Measurements from ENCODE around the gene G0S2.

G0S2 gene

GRCh38 chr1:209705033-209705598 is 29.9 kb downstream of the G0S2 start:
- no peak overlapping the region for H3K4me3 ChIP-seq (ENCODE audit: low read length)
- no peak for TF ChIP-seq CTCF (conservative IDR thresholded peaks at IDR 0.05; ENCODE audit: low read depth, low read length)
- DNase-seq (ENCODE audit: low read depth) = no peak

DNA sequence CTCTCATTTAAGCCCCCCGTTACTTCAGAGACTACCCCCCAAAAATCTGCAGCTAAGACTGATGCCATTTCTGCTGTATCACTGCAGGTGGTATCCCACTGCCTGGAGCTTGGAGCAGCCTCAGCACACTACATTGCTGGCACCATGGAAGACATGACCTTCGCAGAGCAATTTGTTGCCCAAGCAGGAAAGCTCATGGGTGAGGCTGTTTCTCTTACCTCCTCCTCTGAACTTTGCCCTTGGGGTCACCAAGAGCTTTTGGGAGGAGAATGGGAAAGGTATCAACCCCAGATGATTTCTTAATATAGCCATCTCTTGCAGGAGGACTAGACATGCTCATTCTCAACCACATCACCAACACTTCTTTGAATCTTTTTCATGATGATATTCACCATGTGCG is 31.4 kb downstream of the G0S2 start:
- TF ChIP-seq CTCF (conservative IDR thresholded peaks at IDR 0.05; ENCODE audit: low read depth, low read length) = no peak
- no peak for DNase-seq (ENCODE audit: low read depth)
- no peak overlapping the region for H3K4me3 ChIP-seq (ENCODE audit: low read length)

DNA sequence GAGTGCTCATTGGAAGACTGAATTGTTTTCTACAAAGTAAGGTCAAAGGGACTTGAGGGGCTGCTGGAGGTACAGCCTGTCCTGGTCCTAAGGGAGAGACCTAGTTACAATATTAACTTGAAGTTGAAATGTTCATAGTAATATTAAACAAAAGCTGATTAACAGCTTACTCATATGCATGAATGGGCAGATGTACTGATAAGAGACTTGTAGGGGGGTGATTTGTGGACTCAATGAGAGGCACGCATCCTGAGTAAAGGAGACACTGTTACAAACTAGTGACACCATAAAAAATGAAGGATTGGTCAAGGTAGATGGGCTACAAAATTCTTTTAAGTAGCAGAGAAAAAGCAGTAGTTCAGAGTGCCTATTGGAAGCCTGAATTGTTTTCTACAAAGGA is 32.1 kb downstream of the G0S2 start:
- no peak for TF ChIP-seq CTCF (conservative IDR thresholded peaks at IDR 0.05; ENCODE audit: low read depth, low read length)
- H3K4me3 ChIP-seq (ENCODE audit: low read length) = no peak overlapping the region
- DNase-seq (ENCODE audit: low read depth) = no peak

GRCh38 chr1:209708297-209708696 is 33.1 kb downstream of the G0S2 start:
- H3K4me3 ChIP-seq (ENCODE audit: low read length) = no peak overlapping the region
- no peak for TF ChIP-seq CTCF (conservative IDR thresholded peaks at IDR 0.05; ENCODE audit: low read depth, low read length)
- DNase-seq (ENCODE audit: low read depth) = no peak

GRCh38 chr1:209710093-209710492 is 34.9 kb downstream of the G0S2 start:
- H3K4me3 ChIP-seq (ENCODE audit: low read length) = no peak overlapping the region
- DNase-seq (ENCODE audit: low read depth) = no peak
- TF ChIP-seq CTCF (conservative IDR thresholded peaks at IDR 0.05; ENCODE audit: low read depth, low read length) = no peak

GRCh38 chr1:209710847-209711246 is 35.6 kb downstream of the G0S2 start:
- no peak for DNase-seq (ENCODE audit: low read depth)
- no peak overlapping the region for H3K4me3 ChIP-seq (ENCODE audit: low read length)
- TF ChIP-seq CTCF (conservative IDR thresholded peaks at IDR 0.05; ENCODE audit: low read depth, low read length) = no peak

DNA sequence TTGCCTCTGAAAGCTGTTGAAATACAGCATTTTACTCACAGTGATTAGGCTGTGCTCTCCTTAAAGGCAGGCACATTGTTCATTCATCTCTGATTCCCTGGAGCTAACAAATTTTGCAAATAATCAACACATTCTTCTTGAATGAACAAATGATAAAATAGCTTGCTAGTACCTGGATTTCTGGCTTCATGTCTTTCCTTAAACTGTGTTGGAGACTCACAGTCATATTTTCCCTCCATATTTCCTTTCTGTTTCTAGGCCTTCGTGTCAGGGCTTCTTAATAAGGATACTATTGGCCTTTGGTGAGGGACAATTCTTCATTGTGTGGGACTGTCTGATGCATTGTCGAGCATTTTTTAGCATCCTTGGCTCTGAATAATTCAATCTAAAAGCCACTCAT is 39.1 kb downstream of the G0S2 start:
- no peak for DNase-seq (ENCODE audit: low read depth)
- no peak for TF ChIP-seq CTCF (conservative IDR thresholded peaks at IDR 0.05; ENCODE audit: low read depth, low read length)
- no peak overlapping the region for H3K4me3 ChIP-seq (ENCODE audit: low read length)

All from retinal pigment epithelial cell (primary cell).